IMR-90 (cell line): Measurements from ENCODE around the gene DLGAP4. TPM values are rescaled to one million over a fixed set of nuclear protein-coding genes. Genes with fewer than 3 reads are reported as not detected.

ENCODE experiments used
- ATAC-seq: fragments of 200-7000 bp; cut with Tn5 transposase; 2 replicates; pipeline ENCODE4 v1.9.1; 2020; ENCODE audit warnings: low read depth, mild to moderate bottlenecking, moderate library complexity
- BruUV-seq: library from RNA; stranded (reverse); fragments of 400-500 nt; replicated peaks from 2 replicates; lab custom pipeline; 2021; lab: Mats Ljungman, UMichigan
- CTCF ChIA-PET: fragments of 300-600 bp; formaldehyde crosslinking; extraction: SDS; loops from one replicate; lab custom pipeline; 2021; ENCODE audit warnings: antibody characterized with exemption; lab: Yijun Ruan, JAX
- POLR2A ChIA-PET: fragments of 300-600 bp; sonication (Branson Sonifier 250); formaldehyde crosslinking; loops from one replicate; lab custom pipeline; 2022; ENCODE audit warnings: antibody characterized with exemption; ENCODE audit not compliant: unreplicated experiment; lab: Charles Lee
- DNase-seq: peaks from one replicate; pipeline ENCODE4 v3.0.0; 2013
- H2AFZ ChIP-seq: replicated peaks from 2 replicates; pipeline ENCODE3; 2013; ENCODE audit warnings: low read length, mild to moderate bottlenecking; ENCODE audit not compliant: poor library complexity
- H2AK5ac ChIP-seq: 2 replicates; pipeline ENCODE4 v1.6.1; 2013; ENCODE audit warnings: low read depth, low read length, inconsistent platforms
- H2AK9ac ChIP-seq: replicated peaks from 2 replicates; pipeline ENCODE3; 2013; ENCODE audit warnings: mild to moderate bottlenecking, low read depth, low read length, moderate library complexity; ENCODE audit not compliant: poor library complexity
- H2BK120ac ChIP-seq: 2 replicates; pipeline ENCODE4 v1.6.1; 2013; ENCODE audit warnings: low read depth, low read length, inconsistent platforms
- H2BK15ac ChIP-seq: 3 replicates; pipeline ENCODE4 v1.6.1; 2013; ENCODE audit warnings: low read depth, low read length, inconsistent platforms
- H2BK20ac ChIP-seq: 2 replicates; pipeline ENCODE4 v1.6.1; 2013; ENCODE audit warnings: low read depth, mild to moderate bottlenecking, inconsistent platforms, low read length, moderate library complexity
- H2BK5ac ChIP-seq: 2 replicates; pipeline ENCODE4 v1.6.1; 2013; ENCODE audit warnings: mild to moderate bottlenecking, low read depth, low read length, inconsistent platforms; ENCODE audit not compliant: poor library complexity, severe bottlenecking
- H3K14ac ChIP-seq: replicated peaks from 2 replicates; pipeline ENCODE4 v1.6.1; 2013; ENCODE audit warnings: low read depth, low read length, inconsistent platforms
- H3K18ac ChIP-seq: 2 replicates; pipeline ENCODE4 v1.6.1; 2013; ENCODE audit warnings: low read depth, low read length, control low read depth
- H3K23ac ChIP-seq: 2 replicates; pipeline ENCODE4 v1.6.1; 2013; ENCODE audit warnings: low read depth, low read length, inconsistent platforms
- H3K27ac ChIP-seq: 2 replicates; pipeline ENCODE4 v1.5.1; 2013; ENCODE audit warnings: mild to moderate bottlenecking, control low read depth, low read length; ENCODE audit not compliant: insufficient read depth
- H3K27me3 ChIP-seq: 2 replicates; pipeline ENCODE4 v1.6.1; 2013; ENCODE audit warnings: low read length; ENCODE audit not compliant: control insufficient read depth, insufficient read depth
- H3K36me3 ChIP-seq: 2 replicates; pipeline ENCODE4 v1.6.1; 2013; ENCODE audit warnings: low read length, mixed read lengths; ENCODE audit not compliant: control insufficient read depth, insufficient read depth
- H3K4ac ChIP-seq: 2 replicates; pipeline ENCODE4 v1.6.1; 2013; ENCODE audit warnings: low read depth, low read length, inconsistent platforms
- H3K4me1 ChIP-seq: 2 replicates; pipeline ENCODE4 v1.6.1; 2013; ENCODE audit warnings: low read length, mixed read lengths; ENCODE audit not compliant: control insufficient read depth, insufficient read depth
- H3K4me2 ChIP-seq: 2 replicates; pipeline ENCODE4 v1.6.1; 2013; ENCODE audit warnings: low read depth, mild to moderate bottlenecking, control low read depth, low read length, moderate library complexity
- H3K4me3 ChIP-seq: 2 replicates; pipeline ENCODE4 v1.5.1; 2013; ENCODE audit warnings: low read depth, mild to moderate bottlenecking, control low read depth, low read length, moderate library complexity; ENCODE audit not compliant: insufficient read depth
- H3K56ac ChIP-seq: 2 replicates; pipeline ENCODE4 v1.6.1; 2013; ENCODE audit warnings: low read length, inconsistent platforms; ENCODE audit not compliant: insufficient read depth; ENCODE audit errors: extremely low read depth
- H3K79me1 ChIP-seq, 2 experiments: 2 replicates each; pipeline ENCODE4 v1.6.1; 2013; ENCODE audit warnings: low read length in 2 of 2, inconsistent platforms in 1 of 2, low read depth in 1 of 2
- H3K9ac ChIP-seq: 2 replicates; pipeline ENCODE4 v1.6.1; 2013; ENCODE audit warnings: low read depth, low read length, control low read depth
- H3K9me1 ChIP-seq: 2 replicates; pipeline ENCODE4 v1.6.1; 2013; ENCODE audit warnings: low read length, inconsistent platforms; ENCODE audit not compliant: insufficient read depth
- H3K9me3 ChIP-seq: 2 replicates; pipeline ENCODE4 v1.6.1; 2013; ENCODE audit warnings: low read length; ENCODE audit not compliant: control insufficient read depth, insufficient read depth
- H4K20me1 ChIP-seq: 2 replicates; pipeline ENCODE4 v1.6.1; 2013; ENCODE audit warnings: low read length, inconsistent platforms; ENCODE audit not compliant: insufficient read depth
- H4K5ac ChIP-seq: 2 replicates; pipeline ENCODE4 v1.6.1; 2013; ENCODE audit warnings: mild to moderate bottlenecking, low read depth, low read length, control low read depth
- H4K8ac ChIP-seq, 2 experiments: 2 replicates each; pipeline ENCODE4 v1.6.1; 2013; ENCODE audit warnings: low read depth in 2 of 2, low read length in 2 of 2, control low read depth in 1 of 2, inconsistent platforms in 1 of 2
- H4K91ac ChIP-seq: 2 replicates; pipeline ENCODE4 v1.6.1; 2013; ENCODE audit warnings: low read depth, low read length, inconsistent platforms; ENCODE audit not compliant: insufficient read depth
- BHLHE40 ChIP-seq: fragments of 150-350 bp; IDR thresholded peaks from 2 replicates; pipeline ENCODE4 v1.6.1; 2016; ENCODE audit warnings: mild to moderate bottlenecking, low read depth, low read length
- CEBPB ChIP-seq: IDR thresholded peaks from 2 replicates; pipeline ENCODE4 v1.6.1; 2012; ENCODE audit warnings: low read depth, low read length, improper control_type of control experiment
- CHD1 ChIP-seq: IDR thresholded peaks from 2 replicates; pipeline ENCODE4 v1.6.1; 2012; ENCODE audit warnings: low read depth, low read length, improper control_type of control experiment
- ELK1 ChIP-seq: fragments of 150-350 bp; IDR thresholded peaks from 2 replicates; pipeline ENCODE4 v1.6.1; 2016; ENCODE audit warnings: low read depth, mild to moderate bottlenecking, low read length, moderate library complexity, borderline replicate concordance
- FOS ChIP-seq: fragments of 150-350 bp; IDR thresholded peaks from 2 replicates; pipeline ENCODE4 v1.6.1; 2016; ENCODE audit warnings: low read depth, low read length
- MAFK ChIP-seq: IDR thresholded peaks from 2 replicates; pipeline ENCODE4 v1.6.1; 2012; ENCODE audit warnings: low read depth, low read length, improper control_type of control experiment
- MAZ ChIP-seq: IDR thresholded peaks from 2 replicates; pipeline ENCODE4 v1.6.1; 2012; ENCODE audit warnings: low read depth, mild to moderate bottlenecking, low read length, improper control_type of control experiment, moderate library complexity, borderline replicate concordance
- MXI1 ChIP-seq: IDR thresholded peaks from 2 replicates; pipeline ENCODE4 v1.6.1; 2012; ENCODE audit warnings: low read depth, mild to moderate bottlenecking, low read length, moderate library complexity, borderline replicate concordance
- NFE2L2 ChIP-seq: fragments of 150-350 bp; IDR thresholded peaks from 2 replicates; pipeline ENCODE4 v1.6.1; 2016; ENCODE audit warnings: low read depth, mild to moderate bottlenecking, low read length
- POLR2A ChIP-seq: IDR thresholded peaks from 2 replicates; pipeline ENCODE4 v1.6.1; 2012; ENCODE audit warnings: mild to moderate bottlenecking, low read depth, low read length
- RAD21 ChIP-seq: IDR thresholded peaks from 2 replicates; pipeline ENCODE4 v1.6.1; 2012; ENCODE audit warnings: low read length, improper control_type of control experiment
- RCOR1 ChIP-seq: IDR thresholded peaks from 2 replicates; pipeline ENCODE4 v1.6.1; 2012; ENCODE audit warnings: mild to moderate bottlenecking, low read length, improper control_type of control experiment; ENCODE audit not compliant: insufficient replicate concordance
- RFX5 ChIP-seq: IDR thresholded peaks from 2 replicates; pipeline ENCODE4 v1.8.0; 2012; ENCODE audit warnings: low read depth, mild to moderate bottlenecking, low read length, moderate library complexity
- SMC3 ChIP-seq: fragments of 150-350 bp; IDR thresholded peaks from 2 replicates; pipeline ENCODE4 v1.6.1; 2016; ENCODE audit warnings: low read depth, mild to moderate bottlenecking, antibody characterized with exemption, low read length, moderate library complexity
- WGBS, 2 experiments: methylation state at CpG; one replicate each; pipeline versions ENCODE4 v1.1.5 to v1.1.7; 2013; ENCODE audit warnings: missing lambda C conversion rate in 2 of 2; ENCODE audit not compliant: insufficient read length in 1 of 2; ENCODE audit errors: extremely low coverage in 2 of 2; 5-methylcytosine and 5-hydroxymethylcytosine counted together
- dilution Hi-C: fragments of 300-500 bp; cut with HindIII; formaldehyde crosslinking; loops from one replicate; pipeline ENCODE4 v1.14.3; 2018; ENCODE audit warnings: low sequenced_read_pairs; ENCODE audit not compliant: unreplicated experiment
- in situ Hi-C: fragments of 300-500 bp; cut with MboI; formaldehyde crosslinking; loops from 3 replicates; pipeline ENCODE4 v1.14.3; 2019; ENCODE audit warnings: low sequenced_read_pairs, inconsistent platforms, mixed read lengths
- intact Hi-C: fragments of 100-400 bp; cut with micrococcal nuclease; formaldehyde crosslinking; loops from 2 replicates; pipeline ENCODE4 v1.10.0; 2022
- polyA plus RNA-seq, 3 experiments: library from polyadenylated mRNA; depleted of rRNA; stranded (reverse); fragments of >200 nt; gene quantifications; 2 replicates each; pipeline ENCODE4 v1.2.3, GENCODE V29; 2012; ENCODE audit warnings: low replicate concordance in 1 of 3
- total RNA-seq: library from RNA; depleted of rRNA; stranded (reverse); fragments of >200 nt; gene quantifications from 2 replicates; pipeline ENCODE4 v1.2.3, GENCODE V29; 2012
- TF ChIP-seq, protein P1 (sequence below): fragments of 150-350 bp; IDR thresholded peaks from 2 replicates; pipeline ENCODE4 v1.6.1; 2017; ENCODE audit warnings: mild to moderate bottlenecking, antibody characterized with exemption, low read length, low read depth
- TF ChIP-seq, protein P2 (sequence below): conservative IDR thresholded peaks from 2 replicates; pipeline ENCODE4 v1.5.1; 2012; ENCODE audit warnings: mild to moderate bottlenecking, low read depth, low read length, improper control_type of control experiment

Gene DLGAP4
- total and polyA plus RNA-seq, 2 of the 4 experiments (the other 2 are of a cell fraction): 32.3 to 73.2 TPM

DNA sequence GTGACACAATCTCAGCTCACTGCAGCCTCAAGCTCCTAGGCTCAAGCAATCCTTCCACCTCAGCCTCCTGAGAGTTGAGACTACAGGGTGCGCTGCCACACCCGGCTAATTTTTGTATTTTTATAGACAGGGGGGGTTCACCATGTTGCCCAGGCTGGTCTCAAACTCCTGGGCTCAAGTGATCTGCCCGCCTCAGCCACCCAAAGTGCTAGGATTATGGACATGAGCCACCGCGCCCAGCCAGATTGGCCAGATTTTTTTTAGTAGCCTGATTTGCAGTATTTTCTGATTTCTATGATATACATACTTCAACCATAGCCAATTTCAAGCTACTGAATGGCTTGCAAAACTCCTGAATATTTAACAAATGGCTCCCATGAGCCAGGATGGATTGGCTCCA lies 21.4 kb upstream of the DLGAP4 start:
- dilution Hi-C loops: no loop called here
- Histone ChIP-seq H3K27ac (no peak overlapping the region), H3K4ac (no peak overlapping the region), H3K4me2 (no peak overlapping the region), H4K8ac (no peak overlapping the region), H4K5ac (no peak overlapping the region), H2AK9ac (no peak overlapping the region), H4K20me1 (no peaks in the 10 kb centered on the region), H4K91ac (no peak overlapping the region), H2BK120ac (no peak overlapping the region), H3K4me1 (no peaks in the 10 kb centered on the region), H3K4me3 (no peak overlapping the region), H2BK20ac (no peak overlapping the region), H2BK15ac (no peak overlapping the region), H2AFZ (no peak overlapping the region), H3K9ac (no peak overlapping the region), H3K36me3 (no peaks in the 10 kb centered on the region), H3K9me3 (no peaks in the 10 kb centered on the region; the same call in 1 of the 2 replicates), H3K14ac (no peak overlapping the region), H3K27me3 (peaks cover 30% of the 10 kb centered on the region), H3K18ac (no peak overlapping the region), H3K9me1 (no peaks in the 10 kb centered on the region), H3K23ac (no peak overlapping the region), H2AK5ac (no peak overlapping the region), H3K79me1 (no peaks in the 10 kb centered on the region), H2BK5ac (no peak overlapping the region), H3K56ac (no peak overlapping the region)
- CTCF ChIA-PET: no interaction called here
- ATAC-seq: no peak
- BruUV-seq: no TSS peak
- POLR2A ChIA-PET: no interaction called here
- in situ Hi-C loops: no loop called here
- TF ChIP-seq, protein P1, sequence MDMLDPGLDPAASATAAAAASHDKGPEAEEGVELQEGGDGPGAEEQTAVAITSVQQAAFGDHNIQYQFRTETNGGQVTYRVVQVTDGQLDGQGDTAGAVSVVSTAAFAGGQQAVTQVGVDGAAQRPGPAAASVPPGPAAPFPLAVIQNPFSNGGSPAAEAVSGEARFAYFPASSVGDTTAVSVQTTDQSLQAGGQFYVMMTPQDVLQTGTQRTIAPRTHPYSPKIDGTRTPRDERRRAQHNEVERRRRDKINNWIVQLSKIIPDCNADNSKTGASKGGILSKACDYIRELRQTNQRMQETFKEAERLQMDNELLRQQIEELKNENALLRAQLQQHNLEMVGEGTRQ: no peak
- TF ChIP-seq RCOR1 (no peak), MXI1 (no peak), FOS (no peak), CHD1 (no peak), RFX5 (no peak), MAFK (no peak), SMC3 (no peak), CEBPB (no peak), MAZ (no peak), RAD21 (no peak), POLR2A (no peak), ELK1 (no peak), BHLHE40 (no peak), NFE2L2 (no peak)
- TF ChIP-seq, protein P2, sequence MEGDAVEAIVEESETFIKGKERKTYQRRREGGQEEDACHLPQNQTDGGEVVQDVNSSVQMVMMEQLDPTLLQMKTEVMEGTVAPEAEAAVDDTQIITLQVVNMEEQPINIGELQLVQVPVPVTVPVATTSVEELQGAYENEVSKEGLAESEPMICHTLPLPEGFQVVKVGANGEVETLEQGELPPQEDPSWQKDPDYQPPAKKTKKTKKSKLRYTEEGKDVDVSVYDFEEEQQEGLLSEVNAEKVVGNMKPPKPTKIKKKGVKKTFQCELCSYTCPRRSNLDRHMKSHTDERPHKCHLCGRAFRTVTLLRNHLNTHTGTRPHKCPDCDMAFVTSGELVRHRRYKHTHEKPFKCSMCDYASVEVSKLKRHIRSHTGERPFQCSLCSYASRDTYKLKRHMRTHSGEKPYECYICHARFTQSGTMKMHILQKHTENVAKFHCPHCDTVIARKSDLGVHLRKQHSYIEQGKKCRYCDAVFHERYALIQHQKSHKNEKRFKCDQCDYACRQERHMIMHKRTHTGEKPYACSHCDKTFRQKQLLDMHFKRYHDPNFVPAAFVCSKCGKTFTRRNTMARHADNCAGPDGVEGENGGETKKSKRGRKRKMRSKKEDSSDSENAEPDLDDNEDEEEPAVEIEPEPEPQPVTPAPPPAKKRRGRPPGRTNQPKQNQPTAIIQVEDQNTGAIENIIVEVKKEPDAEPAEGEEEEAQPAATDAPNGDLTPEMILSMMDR: no peak
- DNase-seq: no peak
- intact Hi-C loops: no loop called here
- WGBS, 2 experiments: no CpG with 5 or more reads among the region's 5 CpGs
